Measurements from ENCODE around the gene ERN1. TPM values are rescaled to one million over a fixed set of nuclear protein-coding genes. Genes with fewer than 3 reads are reported as not detected.

Gene ERN1
- total and polyA plus RNA-seq, 2 of the 13 experiments (the other 11 are each of a cell fraction or from before 2014, with no cell fraction given) = 6.0 to 12.7 TPM

DNA sequence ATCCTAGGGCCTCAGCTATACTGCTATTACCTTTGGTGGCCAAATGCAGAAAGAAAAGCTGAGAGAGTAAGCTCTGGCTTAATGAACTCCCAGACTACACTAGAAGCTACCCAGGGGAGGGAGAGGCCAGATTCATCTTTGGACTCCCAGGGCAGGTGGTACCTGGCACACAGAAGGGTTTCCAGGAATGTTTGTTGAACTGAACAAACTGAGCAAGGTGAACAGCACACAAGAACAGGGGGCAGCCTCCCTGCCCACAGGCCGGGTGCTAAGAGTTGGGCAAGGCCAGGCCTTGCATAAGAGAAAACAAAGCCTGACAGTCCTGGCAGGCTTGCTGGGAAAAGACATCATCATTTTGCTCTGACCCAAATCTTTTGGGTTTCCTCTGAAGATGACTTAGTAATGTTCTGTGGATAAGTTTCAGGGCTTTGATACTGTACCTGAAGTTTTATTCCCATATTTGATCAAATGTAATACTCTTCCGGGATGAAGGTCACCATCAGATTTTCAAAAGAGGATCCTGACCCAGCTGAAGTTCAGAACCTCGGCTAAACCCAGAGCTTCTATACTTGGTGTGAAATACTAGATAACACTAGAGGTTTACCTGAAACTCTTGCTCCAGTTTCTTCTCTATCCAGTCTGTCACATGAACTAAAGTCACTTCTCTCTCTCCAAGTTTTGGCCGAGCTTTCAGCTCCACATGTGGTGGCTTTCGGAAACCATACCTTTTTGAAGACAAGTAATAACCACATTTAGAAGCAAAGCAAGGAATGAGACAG, 20.5 kb upstream of the ERN1 start (continued):
- TF ChIP-seq, protein P1, sequence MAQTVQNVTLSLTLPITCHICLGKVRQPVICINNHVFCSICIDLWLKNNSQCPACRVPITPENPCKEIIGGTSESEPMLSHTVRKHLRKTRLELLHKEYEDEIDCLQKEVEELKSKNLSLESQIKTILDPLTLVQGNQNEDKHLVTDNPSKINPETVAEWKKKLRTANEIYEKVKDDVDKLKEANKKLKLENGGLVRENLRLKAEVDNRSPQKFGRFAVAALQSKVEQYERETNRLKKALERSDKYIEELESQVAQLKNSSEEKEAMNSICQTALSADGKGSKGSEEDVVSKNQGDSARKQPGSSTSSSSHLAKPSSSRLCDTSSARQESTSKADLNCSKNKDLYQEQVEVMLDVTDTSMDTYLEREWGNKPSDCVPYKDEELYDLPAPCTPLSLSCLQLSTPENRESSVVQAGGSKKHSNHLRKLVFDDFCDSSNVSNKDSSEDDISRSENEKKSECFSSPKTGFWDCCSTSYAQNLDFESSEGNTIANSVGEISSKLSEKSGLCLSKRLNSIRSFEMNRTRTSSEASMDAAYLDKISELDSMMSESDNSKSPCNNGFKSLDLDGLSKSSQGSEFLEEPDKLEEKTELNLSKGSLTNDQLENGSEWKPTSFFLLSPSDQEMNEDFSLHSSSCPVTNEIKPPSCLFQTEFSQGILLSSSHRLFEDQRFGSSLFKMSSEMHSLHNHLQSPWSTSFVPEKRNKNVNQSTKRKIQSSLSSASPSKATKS (CRISPR knock-in tag; IDR thresholded peaks at IDR 0.05) = peak; percentile 97
- TF ChIP-seq, protein P2, sequence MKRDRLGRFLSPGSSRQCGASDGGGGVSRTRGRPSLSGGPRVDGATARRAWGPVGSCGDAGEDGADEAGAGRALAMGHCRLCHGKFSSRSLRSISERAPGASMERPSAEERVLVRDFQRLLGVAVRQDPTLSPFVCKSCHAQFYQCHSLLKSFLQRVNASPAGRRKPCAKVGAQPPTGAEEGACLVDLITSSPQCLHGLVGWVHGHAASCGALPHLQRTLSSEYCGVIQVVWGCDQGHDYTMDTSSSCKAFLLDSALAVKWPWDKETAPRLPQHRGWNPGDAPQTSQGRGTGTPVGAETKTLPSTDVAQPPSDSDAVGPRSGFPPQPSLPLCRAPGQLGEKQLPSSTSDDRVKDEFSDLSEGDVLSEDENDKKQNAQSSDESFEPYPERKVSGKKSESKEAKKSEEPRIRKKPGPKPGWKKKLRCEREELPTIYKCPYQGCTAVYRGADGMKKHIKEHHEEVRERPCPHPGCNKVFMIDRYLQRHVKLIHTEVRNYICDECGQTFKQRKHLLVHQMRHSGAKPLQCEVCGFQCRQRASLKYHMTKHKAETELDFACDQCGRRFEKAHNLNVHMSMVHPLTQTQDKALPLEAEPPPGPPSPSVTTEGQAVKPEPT (CRISPR knock-in tag; IDR thresholded peaks at IDR 0.05; ENCODE audit: low read depth) = peak; percentile 90; the same call in 1 of the 2 replicates
- TF ChIP-seq, protein P3, sequence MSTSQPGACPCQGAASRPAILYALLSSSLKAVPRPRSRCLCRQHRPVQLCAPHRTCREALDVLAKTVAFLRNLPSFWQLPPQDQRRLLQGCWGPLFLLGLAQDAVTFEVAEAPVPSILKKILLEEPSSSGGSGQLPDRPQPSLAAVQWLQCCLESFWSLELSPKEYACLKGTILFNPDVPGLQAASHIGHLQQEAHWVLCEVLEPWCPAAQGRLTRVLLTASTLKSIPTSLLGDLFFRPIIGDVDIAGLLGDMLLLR (CRISPR knock-in tag; IDR thresholded peaks at IDR 0.05) = no peak
- TF ChIP-seq, protein P4, sequence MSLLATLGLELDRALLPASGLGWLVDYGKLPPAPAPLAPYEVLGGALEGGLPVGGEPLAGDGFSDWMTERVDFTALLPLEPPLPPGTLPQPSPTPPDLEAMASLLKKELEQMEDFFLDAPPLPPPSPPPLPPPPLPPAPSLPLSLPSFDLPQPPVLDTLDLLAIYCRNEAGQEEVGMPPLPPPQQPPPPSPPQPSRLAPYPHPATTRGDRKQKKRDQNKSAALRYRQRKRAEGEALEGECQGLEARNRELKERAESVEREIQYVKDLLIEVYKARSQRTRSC (CRISPR knock-in tag; IDR thresholded peaks at IDR 0.05; ENCODE audit: low read depth) = no peak
- TF ChIP-seq MEIS2 (CRISPR knock-in tag; IDR thresholded peaks at IDR 0.05) = peak; percentile 98
- TF ChIP-seq SALL1 (CRISPR knock-in tag; IDR thresholded peaks at IDR 0.05) = peak; percentile 100
- TF ChIP-seq, protein P5, sequence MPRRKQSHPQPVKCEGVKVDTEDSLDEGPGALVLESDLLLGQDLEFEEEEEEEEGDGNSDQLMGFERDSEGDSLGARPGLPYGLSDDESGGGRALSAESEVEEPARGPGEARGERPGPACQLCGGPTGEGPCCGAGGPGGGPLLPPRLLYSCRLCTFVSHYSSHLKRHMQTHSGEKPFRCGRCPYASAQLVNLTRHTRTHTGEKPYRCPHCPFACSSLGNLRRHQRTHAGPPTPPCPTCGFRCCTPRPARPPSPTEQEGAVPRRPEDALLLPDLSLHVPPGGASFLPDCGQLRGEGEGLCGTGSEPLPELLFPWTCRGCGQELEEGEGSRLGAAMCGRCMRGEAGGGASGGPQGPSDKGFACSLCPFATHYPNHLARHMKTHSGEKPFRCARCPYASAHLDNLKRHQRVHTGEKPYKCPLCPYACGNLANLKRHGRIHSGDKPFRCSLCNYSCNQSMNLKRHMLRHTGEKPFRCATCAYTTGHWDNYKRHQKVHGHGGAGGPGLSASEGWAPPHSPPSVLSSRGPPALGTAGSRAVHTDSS (CRISPR knock-in tag; conservative IDR thresholded peaks at IDR 0.05) = no peak
- 0 out of 2 replicates have a peak, but pooled peaks have one; percentile 25 for TF ChIP-seq CC2D1A (CRISPR knock-in tag; IDR thresholded peaks at IDR 0.05)
- TF ChIP-seq AKAP8 (CRISPR knock-in tag; IDR thresholded peaks at IDR 0.05) = peak; percentile 90
- TF ChIP-seq MEF2D (CRISPR knock-in tag; IDR thresholded peaks at IDR 0.05) = peak; percentile 95
- peak; percentile 89 for TF ChIP-seq SSRP1 (CRISPR knock-in tag; IDR thresholded peaks at IDR 0.05)
- TF ChIP-seq ZNF558 (CRISPR knock-in tag; IDR thresholded peaks at IDR 0.05; ENCODE audit: borderline replicate concordance) = no peak
- TF ChIP-seq SMAD9 (CRISPR knock-in tag; IDR thresholded peaks at IDR 0.05) = no peak
- TF ChIP-seq TBX2 (CRISPR knock-in tag; IDR thresholded peaks at IDR 0.05; ENCODE audit: borderline replicate concordance) = peak; percentile 99
- no peak for TF ChIP-seq SP2 (CRISPR knock-in tag; IDR thresholded peaks at IDR 0.05)
- TF ChIP-seq, protein P6, sequence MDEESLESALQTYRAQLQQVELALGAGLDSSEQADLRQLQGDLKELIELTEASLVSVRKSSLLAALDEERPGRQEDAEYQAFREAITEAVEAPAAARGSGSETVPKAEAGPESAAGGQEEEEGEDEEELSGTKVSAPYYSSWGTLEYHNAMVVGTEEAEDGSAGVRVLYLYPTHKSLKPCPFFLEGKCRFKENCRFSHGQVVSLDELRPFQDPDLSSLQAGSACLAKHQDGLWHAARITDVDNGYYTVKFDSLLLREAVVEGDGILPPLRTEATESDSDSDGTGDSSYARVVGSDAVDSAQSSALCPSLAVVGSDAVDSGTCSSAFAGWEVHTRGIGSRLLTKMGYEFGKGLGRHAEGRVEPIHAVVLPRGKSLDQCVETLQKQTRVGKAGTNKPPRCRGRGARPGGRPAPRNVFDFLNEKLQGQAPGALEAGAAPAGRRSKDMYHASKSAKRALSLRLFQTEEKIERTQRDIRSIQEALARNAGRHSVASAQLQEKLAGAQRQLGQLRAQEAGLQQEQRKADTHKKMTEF (CRISPR knock-in tag; IDR thresholded peaks at IDR 0.05) = peak; percentile 100
- TF ChIP-seq NR2F6 (IDR thresholded peaks at IDR 0.05) = peak; percentile 86
- peak; percentile 93 for TF ChIP-seq NR2F6 (CRISPR knock-in tag; IDR thresholded peaks at IDR 0.05)
- TF ChIP-seq ISX (CRISPR knock-in tag; conservative IDR thresholded peaks at IDR 0.05) = 0 out of 2 replicates have a peak, but pooled peaks have one; percentile 54
- peak; percentile 88 for TF ChIP-seq ZBTB7A (CRISPR knock-in tag; IDR thresholded peaks at IDR 0.05)

Data from HepG2 (cell line).